Activated CD8-positive, alpha-beta memory T cell treated with anti-CD3 and anti-CD28 coated beads, Interleukin-2, amount 10 ng/mL, durations not matched to agents 7 days and 5 days (primary cell): ENCODE measurements around the gene KREMEN2. TPM values are rescaled to one million over a fixed set of nuclear protein-coding genes. Genes with fewer than 3 reads are reported as not detected.

ENCODE experiments used
- ATAC-seq: fragments of 150-1000 bp; cut with Tn5 transposase; one replicate; pipeline ENCODE4 v1.10.0; 2021; ENCODE audit warnings: moderate library complexity
- CTCF ChIA-PET: fragments of 350-600 bp; sonication (Branson Sonifier 250); formaldehyde crosslinking; loops from one replicate; lab custom pipeline; 2021; ENCODE audit warnings: antibody characterized with exemption; lab: Charles Lee
- DNase-seq: peaks from one replicate; pipeline ENCODE4 v3.0.0-alpha.2; 2020
- H3K27ac Mint-ChIP-seq: one replicate; pipeline ENCODE4 v1.8.0; 2021; ENCODE audit warnings: mild to moderate bottlenecking, mixed read lengths
- H3K27me3 Mint-ChIP-seq: one replicate; pipeline ENCODE4 v1.8.0; 2021; ENCODE audit warnings: mixed read lengths
- H3K36me3 Mint-ChIP-seq: one replicate; pipeline ENCODE4 v1.8.0; 2021; ENCODE audit warnings: mild to moderate bottlenecking, mixed read lengths
- H3K4me1 Mint-ChIP-seq: one replicate; pipeline ENCODE4 v1.8.0; 2021; ENCODE audit warnings: mixed read lengths
- H3K4me3 Mint-ChIP-seq: one replicate; pipeline ENCODE4 v1.8.0; 2021; ENCODE audit warnings: mild to moderate bottlenecking, moderate library complexity, mixed read lengths
- H3K9me3 Mint-ChIP-seq: one replicate; pipeline ENCODE4 v1.8.0; 2022; ENCODE audit warnings: low read depth, mixed read lengths
- total RNA-seq, 2 experiments: library from RNA; stranded (reverse); gene quantifications; one replicate each; pipeline ENCODE4 v1.2.3, GENCODE V29; 2021

Gene KREMEN2
- total RNA-seq, 2 experiments from 2014 or later = 0.35 to 0.40 TPM

DNA sequence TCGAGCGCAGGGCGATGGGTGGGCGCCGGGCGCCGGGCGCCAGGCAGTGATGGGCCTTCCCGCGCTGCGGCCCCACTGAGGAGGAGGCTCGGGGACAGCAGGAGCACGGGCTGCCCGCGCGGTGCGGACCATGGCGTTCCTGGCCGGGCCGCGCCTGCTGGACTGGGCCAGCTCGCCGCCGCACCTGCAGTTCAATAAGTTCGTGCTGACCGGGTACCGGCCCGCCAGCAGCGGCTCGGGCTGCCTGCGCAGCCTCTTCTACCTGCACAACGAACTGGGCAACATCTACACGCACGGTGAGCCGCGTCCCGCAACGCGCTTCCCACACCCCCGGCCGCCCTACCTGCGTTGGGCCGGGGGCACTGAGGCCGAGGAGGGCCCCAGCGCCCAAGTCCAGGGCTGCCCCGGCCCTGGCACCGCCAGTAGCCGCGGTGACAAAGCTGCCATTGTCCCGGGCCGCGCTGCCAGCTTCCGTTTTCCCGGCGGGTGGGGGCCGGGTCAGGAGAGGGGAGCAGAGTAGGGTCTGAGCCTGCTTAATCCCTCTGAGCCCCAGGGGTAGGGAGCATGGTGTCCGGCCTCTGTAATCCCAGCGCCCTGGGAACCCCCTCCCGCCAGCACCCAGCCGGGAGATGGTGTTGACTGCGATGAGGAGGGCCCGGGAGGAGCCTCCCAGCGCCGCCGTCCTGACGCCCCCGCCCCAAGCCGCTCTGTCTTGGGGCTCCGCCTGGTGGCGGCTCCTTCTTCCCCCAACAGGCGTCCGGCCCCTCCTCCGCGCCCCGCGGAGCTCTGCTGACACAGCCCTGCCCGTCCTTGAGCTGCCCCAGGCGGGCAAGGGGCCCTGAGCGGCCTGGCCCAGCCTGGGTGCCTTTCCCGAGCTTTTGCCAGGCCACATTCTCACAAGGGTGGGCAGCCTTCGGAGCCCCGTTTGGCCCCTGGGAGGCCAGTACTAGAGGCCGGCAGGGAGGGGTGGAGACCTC is 5.8 kb downstream of the KREMEN2 start:
- H3K27me3 Mint-ChIP-seq = peaks cover 15% of the 10 kb centered on the region
- H3K4me1 Mint-ChIP-seq = peaks cover 36% of the 10 kb centered on the region
- DNase-seq (peak; percentile 91), ATAC-seq (peak; percentile 71)
- H3K27ac Mint-ChIP-seq = peak overlapping the region; percentile 77
- H3K36me3 Mint-ChIP-seq = peaks cover 15% of the 10 kb centered on the region
- CTCF ChIA-PET = interaction anchor here (0.5 to 2.0 kb wide), 19 partner anchors 8 to 363 kb away, joined by 3 to 28 read pairs (median 3); partner anchors contain the start of genes PKMYT1 and TNFRSF12A
- no peaks in the 10 kb centered on the region for H3K9me3 Mint-ChIP-seq
- H3K4me3 Mint-ChIP-seq = peak overlapping the region; percentile 73

DNA sequence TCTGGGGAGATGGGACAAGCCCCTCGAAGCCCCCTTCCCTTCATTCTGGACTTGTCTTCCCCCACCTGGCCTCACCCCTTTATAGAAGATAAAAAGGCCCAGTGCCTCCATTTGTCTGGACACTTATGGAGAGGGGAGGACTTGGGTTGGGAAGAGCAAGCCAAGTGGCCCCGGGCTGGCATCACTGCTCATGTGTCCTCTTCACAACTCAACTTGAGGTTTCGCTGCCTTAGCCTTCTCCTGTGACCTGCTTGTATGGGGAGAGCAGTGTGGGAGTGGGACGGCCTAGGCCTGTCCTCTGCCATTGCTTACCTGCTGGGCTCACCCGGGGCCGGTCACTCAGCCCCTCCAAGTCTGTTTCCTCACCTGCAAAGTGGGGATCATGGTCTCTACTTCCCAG is 6.5 kb downstream of the KREMEN2 start:
- peak overlapping the region; percentile 73 for H3K4me3 Mint-ChIP-seq
- peaks cover 32% of the 10 kb centered on the region for H3K4me1 Mint-ChIP-seq
- H3K36me3 Mint-ChIP-seq = peaks cover 15% of the 10 kb centered on the region
- no peak for ATAC-seq
- H3K27ac Mint-ChIP-seq = peak overlapping the region; percentile 60
- no peak for DNase-seq
- no peaks in the 10 kb centered on the region for H3K9me3 Mint-ChIP-seq
- peaks cover 11% of the 10 kb centered on the region for H3K27me3 Mint-ChIP-seq
- CTCF ChIA-PET = interaction anchor here (0.5 to 2.0 kb wide), 14 partner anchors 9 to 363 kb away, joined by 3 to 28 read pairs (median 3); partner anchors contain the start of genes PKMYT1 and TNFRSF12A

DNA sequence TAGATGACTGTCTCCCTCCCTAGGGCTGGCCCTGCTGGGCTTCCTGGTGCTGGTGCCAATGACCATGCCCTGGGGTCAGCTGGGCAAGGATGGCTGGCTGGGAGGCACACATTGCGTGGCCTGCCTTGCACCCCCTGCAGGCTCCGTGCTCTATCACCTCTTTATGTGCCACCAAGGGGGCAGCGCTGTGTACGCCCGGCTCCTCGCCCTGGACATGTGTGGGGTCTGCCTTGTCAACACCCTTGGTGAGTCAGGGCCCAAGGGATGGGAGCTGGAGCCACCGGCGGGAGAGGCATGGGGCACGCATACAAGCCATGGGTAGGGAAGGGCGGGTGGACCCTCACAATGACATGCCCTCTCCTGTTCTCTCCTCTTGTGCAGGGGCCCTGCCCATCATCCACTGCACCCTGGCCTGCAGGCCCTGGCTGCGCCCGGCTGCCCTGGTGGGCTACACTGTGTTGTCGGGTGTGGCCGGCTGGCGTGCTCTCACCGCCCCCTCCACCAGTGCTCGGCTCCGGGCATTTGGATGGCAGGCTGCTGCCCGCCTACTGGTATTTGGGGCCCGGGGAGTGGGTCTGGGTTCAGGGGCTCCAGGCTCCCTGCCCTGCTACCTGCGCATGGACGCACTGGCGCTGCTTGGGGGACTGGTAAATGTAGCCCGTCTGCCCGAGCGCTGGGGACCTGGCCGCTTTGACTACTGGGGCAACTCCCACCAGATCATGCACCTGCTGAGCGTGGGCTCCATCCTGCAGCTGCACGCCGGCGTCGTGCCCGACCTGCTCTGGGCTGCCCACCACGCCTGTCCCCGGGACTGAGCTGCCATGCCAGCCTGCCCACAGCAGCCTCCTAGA is 7.3 kb downstream of the KREMEN2 start:
- Mint-ChIP-seq H3K36me3 (peaks cover 16% of the 10 kb centered on the region), H3K4me3 (peak overlapping the region; percentile 73), H3K27ac (peak overlapping the region; percentile 60)

DNA sequence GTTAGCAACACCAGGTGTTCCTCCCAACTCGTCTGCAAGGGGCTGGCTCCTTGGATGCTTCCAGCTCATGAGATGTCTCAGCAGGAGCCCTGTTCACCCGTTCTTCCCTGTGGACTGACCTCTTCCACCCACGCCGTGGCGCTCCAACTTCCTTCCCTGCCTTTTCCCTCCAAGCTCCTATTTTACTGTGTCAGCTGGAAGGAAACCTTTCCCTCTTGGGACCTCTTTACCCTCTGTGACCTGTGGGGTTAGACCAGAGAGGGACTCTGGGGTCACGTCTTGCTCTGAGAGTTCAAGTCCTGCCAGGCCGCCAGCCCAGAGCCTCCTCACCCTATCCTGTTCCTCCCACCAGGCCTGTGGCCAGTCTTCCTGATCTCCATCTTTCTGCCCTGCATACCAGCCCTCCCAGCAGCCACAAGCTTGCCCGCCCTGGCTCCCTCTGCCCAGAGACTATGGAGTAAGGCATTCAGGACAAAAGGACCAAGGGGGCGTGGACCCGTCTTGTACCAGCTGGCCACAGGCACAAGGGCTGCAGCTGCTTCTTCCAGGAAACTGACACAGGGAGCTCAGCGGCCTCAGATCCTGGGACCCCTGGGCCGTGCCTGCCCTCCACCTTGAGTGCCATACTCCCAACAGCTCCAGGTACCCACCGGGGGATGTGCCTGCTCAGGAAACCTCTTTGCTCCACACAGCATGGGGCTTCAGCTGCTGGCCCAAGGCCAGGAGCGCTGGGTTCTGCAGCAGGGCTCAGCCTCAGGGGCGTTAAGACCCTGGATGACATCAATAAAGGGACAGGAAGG is 8.1 kb downstream of the KREMEN2 start:
- Mint-ChIP-seq H3K27me3 (peaks cover 9% of the 10 kb centered on the region), H3K27ac (no peak overlapping the region), H3K4me1 (peaks cover 27% of the 10 kb centered on the region), H3K4me3 (no peak overlapping the region), H3K36me3 (peaks cover 20% of the 10 kb centered on the region), H3K9me3 (no peaks in the 10 kb centered on the region)
- CTCF ChIA-PET = interaction anchor here (0.8 to 2.2 kb wide), 3 partner anchors 45 to 90 kb away, joined by 3 to 10 read pairs (median 4); partner anchors contain the start of gene FLYWCH2
- no peak for DNase-seq
- ATAC-seq = no peak

More for the DNA sequence above, 7.3 kb downstream of the KREMEN2 start:
- H3K27me3 Mint-ChIP-seq = peaks cover 9% of the 10 kb centered on the region
- DNase-seq (no peak), ATAC-seq (no peak)
- CTCF ChIA-PET = interaction anchor here (1.1 to 2.2 kb wide), 2 partner anchors 44 to 57 kb away, joined by 4 to 10 read pairs; no protein-coding TSS in a partner anchor
- peaks cover 26% of the 10 kb centered on the region for H3K4me1 Mint-ChIP-seq
- H3K9me3 Mint-ChIP-seq = no peaks in the 10 kb centered on the region

DNA sequence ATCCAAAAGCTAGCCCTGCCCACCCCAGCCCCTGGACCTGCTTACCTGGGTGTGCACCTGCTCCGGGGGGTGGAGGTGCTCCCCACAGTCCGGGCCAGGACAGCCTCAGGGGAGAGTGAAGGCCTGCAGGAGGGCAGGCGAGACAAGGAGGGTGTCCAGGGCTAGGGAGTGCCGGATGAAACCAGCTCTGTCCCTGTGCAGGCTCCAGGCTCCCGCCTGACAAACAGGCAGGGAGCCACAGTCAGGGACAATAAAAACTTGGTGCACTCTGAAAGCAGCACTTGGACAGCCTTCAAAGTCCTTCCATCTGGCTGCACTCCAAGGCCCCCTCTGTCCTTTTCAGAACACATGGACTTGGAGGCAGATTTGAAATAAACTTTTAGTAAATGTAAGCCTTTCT is 9.0 kb downstream of the KREMEN2 start:
- DNase-seq (no peak), ATAC-seq (no peak)
- peaks cover 6% of the 10 kb centered on the region for H3K27me3 Mint-ChIP-seq
- peaks cover 26% of the 10 kb centered on the region for H3K36me3 Mint-ChIP-seq
- H3K4me3 Mint-ChIP-seq = no peak overlapping the region
- peaks cover 29% of the 10 kb centered on the region for H3K4me1 Mint-ChIP-seq
- H3K27ac Mint-ChIP-seq = no peak overlapping the region
- CTCF ChIA-PET = interaction anchor here (2.2 kb wide), 1 partner anchor 56 kb away, joined by 10 read pairs; no protein-coding TSS in a partner anchor
- no peaks in the 10 kb centered on the region for H3K9me3 Mint-ChIP-seq

DNA sequence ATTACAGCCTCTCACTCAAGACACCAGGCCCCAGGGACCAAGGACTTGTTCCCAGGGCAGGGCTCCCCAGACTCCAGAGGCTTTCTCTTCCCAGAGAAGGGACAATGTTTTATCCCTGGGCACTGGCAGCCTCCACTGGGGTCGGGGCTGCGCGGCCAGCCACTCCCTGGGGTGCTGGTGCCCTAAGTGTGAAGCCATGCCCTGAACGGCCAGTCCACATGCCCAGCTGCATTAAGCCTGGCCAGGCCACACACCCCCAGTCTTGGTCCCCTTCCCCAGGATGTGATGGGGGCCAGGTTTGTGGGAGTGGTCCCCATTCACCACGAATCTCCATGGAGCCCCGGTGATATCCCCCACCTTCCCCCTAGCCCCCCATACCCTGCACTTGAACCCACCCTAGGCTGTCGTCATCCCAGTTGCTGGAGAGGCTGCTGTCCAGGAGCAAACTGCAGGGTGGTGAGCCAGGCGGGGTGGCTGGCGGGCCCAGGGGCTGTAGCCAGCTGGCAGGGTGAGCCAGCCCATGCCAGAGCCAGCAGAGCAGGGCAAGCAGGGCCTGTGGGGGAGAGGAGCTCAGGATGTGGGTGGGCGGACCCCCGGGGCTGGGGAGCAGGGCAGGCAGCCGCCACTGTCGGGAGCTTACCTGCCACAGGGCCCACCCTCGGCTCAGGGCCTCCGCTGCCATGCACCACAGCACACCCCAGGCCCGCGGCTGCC is 9.7 kb downstream of the KREMEN2 start:
- Mint-ChIP-seq H3K27ac (no peak overlapping the region), H3K27me3 (no peaks in the 10 kb centered on the region), H3K4me3 (no peak overlapping the region), H3K9me3 (no peaks in the 10 kb centered on the region), H3K4me1 (peaks cover 25% of the 10 kb centered on the region), H3K36me3 (peaks cover 26% of the 10 kb centered on the region)
- CTCF ChIA-PET = interaction anchor here (2.2 kb wide), 1 partner anchor 55 kb away, joined by 10 read pairs; no protein-coding TSS in a partner anchor
- no peak for DNase-seq
- ATAC-seq = no peak

DNA sequence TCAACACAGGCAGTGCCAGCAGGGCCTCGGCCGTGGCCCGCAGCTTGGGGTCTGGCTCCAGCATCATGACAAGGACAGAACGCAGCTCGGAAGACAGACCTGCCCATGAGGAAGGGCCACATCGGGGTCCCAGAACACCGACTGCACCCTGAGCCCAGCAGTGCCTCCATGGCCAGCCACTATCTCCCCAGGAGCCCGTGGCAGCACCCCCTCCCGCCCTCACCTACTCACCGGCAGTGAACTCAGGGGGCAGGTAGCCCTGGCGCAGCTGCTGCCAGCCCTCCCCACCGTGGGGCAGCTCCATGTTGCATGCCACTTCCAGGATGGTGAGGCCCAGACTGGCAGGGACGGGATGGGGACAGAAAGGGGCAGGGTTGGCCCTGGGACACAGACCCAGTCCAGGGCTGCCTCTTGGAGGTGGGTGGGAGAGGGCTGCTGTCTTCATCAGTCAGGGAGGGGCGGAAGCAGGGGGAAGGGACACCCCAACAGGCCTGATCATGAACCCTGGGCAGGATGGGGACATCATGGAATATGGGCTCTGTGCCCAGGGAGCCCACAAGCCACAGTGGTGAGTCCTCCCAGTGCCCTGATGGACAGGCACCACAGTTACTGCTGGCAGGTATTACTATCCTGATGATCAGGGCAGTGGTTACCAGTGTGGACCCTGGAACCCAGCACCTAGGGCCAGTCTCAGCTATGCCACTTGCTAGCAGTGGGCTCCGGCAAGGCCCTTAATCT is 10.4 kb downstream of the KREMEN2 start:
- no peak for DNase-seq
- CTCF ChIA-PET = interaction anchor here (1.0 kb wide), 1 partner anchor 11 kb away, joined by 3 read pairs; no protein-coding TSS in a partner anchor
- no peak for ATAC-seq
- Mint-ChIP-seq H3K27ac (no peak overlapping the region), H3K9me3 (no peaks in the 10 kb centered on the region), H3K36me3 (peaks cover 26% of the 10 kb centered on the region), H3K27me3 (no peaks in the 10 kb centered on the region), H3K4me3 (no peak overlapping the region), H3K4me1 (peaks cover 26% of the 10 kb centered on the region)

DNA sequence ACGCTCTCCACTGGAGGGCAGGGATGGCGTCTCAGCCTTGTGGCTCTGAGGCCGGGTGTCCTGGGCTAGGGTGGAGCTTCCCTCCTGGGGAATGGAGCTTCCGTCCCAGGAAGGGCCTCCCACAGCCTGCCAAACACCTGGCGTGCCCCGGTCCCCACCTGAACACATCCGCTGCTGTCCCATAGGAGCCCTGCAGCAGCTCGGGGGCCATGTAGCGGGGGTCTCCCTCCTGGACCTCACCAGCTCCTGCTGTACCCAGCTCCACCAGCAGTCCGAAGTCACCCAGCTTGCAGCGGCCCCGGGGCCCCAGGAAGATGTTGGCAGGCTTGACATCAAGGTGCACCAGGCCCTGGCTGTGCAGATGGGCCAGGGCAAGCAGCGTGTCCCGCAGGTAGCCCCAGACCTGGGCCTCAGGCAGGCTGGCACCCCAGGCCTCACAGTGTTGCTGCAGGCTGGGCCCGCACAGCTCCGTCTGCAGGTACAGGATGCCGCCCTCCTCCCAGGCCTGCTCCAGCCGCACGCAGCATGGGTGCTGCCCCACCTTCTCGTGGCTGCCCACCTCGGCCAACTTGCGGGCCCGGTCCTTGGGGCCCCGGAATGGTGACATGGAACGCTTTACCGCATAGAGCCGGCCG is 11.2 kb downstream of the KREMEN2 start:
- Mint-ChIP-seq H3K36me3 (peaks cover 26% of the 10 kb centered on the region), H3K4me3 (no peak overlapping the region), H3K27ac (no peak overlapping the region), H3K4me1 (peaks cover 27% of the 10 kb centered on the region), H3K9me3 (no peaks in the 10 kb centered on the region), H3K27me3 (no peaks in the 10 kb centered on the region)
- DNase-seq (no peak), ATAC-seq (no peak)
- CTCF ChIA-PET = interaction anchor here (1.0 kb wide), 1 partner anchor 12 kb away, joined by 3 read pairs; no protein-coding TSS in a partner anchor

DNA sequence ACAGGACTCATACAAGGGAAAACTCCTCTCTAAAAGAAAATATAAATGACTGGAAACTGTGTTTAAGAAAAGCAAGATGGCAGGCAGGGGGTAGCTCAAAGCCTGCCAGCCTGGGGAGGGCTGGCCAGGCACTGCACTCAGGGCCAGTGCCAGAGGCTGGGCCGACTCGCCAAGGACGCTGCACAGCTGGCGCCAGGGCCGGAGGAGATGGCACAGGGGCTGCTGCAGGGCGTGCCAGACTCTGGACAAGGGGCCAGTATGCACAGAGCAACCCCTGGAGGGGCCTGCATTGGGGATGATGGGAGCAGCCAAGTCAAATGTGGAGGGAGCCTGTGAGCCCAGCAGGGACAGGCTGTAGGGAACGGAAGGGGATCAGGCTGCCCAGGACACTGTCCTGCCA is 12.1 kb downstream of the KREMEN2 start:
- Mint-ChIP-seq H3K4me3 (no peak overlapping the region), H3K4me1 (peaks cover 24% of the 10 kb centered on the region), H3K9me3 (no peaks in the 10 kb centered on the region), H3K36me3 (peaks cover 25% of the 10 kb centered on the region), H3K27ac (no peak overlapping the region), H3K27me3 (no peaks in the 10 kb centered on the region)
- ATAC-seq (no peak), DNase-seq (no peak)
- CTCF ChIA-PET = no interaction called here

DNA sequence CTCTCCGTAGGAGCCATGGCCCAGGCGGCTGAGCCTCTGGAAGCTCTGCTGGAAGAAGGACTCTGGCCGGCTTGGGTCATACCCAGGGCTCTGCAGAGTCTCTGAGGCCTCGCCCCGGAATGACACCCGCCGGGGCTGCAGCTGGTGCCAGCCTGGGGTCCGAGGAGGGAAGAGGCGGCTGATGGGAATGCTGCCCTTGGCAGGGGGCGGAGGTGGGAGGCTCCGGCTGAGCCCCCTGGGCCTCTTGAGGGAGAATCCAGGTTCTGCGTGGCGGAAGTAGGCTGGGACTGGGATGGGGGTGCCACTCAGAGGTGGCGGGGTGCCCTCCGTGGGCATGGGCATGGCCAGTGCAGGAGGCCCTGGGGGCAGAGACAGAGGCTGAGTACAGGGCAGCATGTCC is 12.6 kb downstream of the KREMEN2 start:
- Mint-ChIP-seq H3K36me3 (peaks cover 24% of the 10 kb centered on the region), H3K4me3 (no peak overlapping the region)

DNA sequence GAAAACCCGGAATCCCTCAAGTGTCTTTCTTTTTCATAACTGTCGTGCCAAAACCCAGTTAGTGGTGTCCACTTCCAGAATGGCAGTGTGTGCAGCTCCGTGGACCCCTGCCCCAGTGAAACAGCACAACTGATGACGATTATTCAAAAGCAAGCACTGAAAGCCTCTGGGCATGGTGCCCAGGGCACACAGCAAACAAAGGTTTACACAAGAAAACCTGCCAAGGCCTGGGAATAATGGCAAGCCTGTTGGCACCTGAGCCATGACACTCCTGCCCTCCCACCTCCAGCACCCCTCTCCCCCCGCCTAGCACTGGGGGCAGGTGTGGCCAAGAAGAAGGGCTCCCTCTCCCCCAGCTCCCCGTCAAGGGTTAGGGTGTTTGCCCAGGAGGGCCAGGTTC is 13.4 kb downstream of the KREMEN2 start:
- no peak for ATAC-seq
- Mint-ChIP-seq H3K36me3 (peaks cover 22% of the 10 kb centered on the region), H3K4me3 (no peak overlapping the region), H3K27me3 (peaks cover 3% of the 10 kb centered on the region), H3K27ac (no peak overlapping the region), H3K4me1 (peaks cover 25% of the 10 kb centered on the region), H3K9me3 (no peaks in the 10 kb centered on the region)
- CTCF ChIA-PET = interaction anchor here (1.1 to 1.3 kb wide), 3 partner anchors 10 to 26 kb away, joined by 3 to 8 read pairs (median 4); no protein-coding TSS in a partner anchor
- no peak for DNase-seq

More for the DNA sequence above, 12.6 kb downstream of the KREMEN2 start:
- CTCF ChIA-PET = no interaction called here
- Mint-ChIP-seq H3K27ac (no peak overlapping the region), H3K27me3 (no peaks in the 10 kb centered on the region), H3K4me1 (peaks cover 26% of the 10 kb centered on the region), H3K9me3 (no peaks in the 10 kb centered on the region)
- no peak for DNase-seq
- ATAC-seq = no peak
